Measurements from ENCODE around the gene CYP27C1.

Gene CYP27C1

DNA sequence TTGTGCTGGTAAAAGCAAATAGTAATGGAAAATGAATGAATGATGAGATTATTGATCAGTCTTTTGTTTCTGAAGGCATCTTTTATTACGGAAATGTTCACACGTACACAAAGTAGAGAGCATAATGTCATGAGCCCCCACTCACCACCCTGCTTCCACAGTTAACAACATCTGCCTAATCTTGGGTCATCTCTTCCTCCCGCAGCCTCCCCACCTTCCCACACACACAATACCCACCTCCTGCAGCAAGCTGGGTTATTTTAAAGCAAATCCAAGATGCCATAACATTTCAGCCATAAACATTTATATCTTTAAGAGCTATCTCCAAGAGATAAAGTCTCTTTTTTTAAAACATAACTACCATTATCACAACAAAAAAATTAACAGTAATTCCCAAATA, 36.3 kb downstream of the CYP27C1 start:
- no peak for TF ChIP-seq CTCF (conservative IDR thresholded peaks at IDR 0.05; ENCODE audit: low read length)
- H3K4me3 ChIP-seq (ENCODE audit: low read length) = no peak overlapping the region
- no peak for DNase-seq (ENCODE audit: low read depth)

DNA sequence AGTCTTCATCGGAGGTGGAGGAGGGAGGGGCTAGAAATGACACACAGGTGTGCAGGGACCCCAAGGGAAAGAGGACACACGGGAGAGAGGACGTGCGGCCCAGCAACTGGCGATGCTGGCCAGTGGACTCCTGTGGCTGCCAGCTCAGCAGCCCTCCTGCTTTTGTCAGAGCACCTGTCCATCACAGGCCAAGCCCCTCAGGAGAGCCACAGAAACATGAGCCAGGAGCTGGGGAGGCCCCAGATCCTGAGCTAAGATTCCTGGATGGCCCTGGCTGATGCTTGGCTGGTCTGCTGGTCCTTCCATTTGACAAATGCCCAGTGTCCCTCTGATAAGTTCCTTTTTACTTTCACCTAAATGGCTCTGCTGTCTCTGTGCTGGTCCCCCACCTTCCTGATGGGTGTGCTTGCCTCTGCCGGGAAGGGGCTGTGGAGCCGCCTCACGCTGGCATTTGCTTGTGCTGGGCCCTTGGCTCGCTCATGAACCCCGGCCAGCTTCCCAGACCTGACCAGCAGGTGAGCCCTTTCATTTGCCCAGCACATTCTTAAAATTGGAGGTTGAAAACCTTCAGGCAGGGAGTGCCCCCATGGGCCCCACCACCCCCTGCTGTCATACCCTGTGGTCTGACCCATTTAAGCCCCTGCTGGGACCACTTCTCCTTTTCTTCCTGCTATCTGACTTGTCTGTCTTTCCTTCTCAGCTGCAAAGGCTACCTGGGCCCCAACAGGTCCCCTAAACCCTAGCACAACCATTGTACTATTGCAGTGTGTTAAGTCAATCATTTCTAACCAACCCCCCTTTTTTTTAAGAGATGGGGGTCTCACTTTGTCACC, 37.3 kb downstream of the CYP27C1 start:
- TF ChIP-seq CTCF (conservative IDR thresholded peaks at IDR 0.05; ENCODE audit: low read length) = no peak
- no peak for DNase-seq (ENCODE audit: low read depth)
- no peak overlapping the region for H3K4me3 ChIP-seq (ENCODE audit: low read length)

DNA sequence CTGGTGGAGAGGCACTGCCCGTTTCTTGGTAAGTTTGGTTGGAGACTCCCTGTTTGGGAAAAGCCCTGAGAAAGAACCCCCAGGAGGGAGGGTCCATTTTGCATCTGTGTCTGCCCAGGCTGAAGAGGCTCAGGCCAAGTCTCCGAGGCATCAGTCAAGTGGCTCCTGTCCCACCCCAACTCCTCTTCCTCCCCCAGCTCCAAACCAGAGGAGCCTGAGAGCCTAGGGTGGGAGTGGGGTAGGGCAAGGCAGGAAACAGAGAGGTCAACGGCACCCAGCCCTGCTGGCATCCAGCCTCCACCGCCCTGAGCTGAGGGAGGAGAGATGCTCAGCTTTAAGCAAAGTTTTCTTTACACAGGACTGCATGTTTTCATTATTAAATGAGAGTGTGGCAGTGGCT, 38.2 kb downstream of the CYP27C1 start:
- no peak for TF ChIP-seq CTCF (conservative IDR thresholded peaks at IDR 0.05; ENCODE audit: low read length)
- no peak overlapping the region for H3K4me3 ChIP-seq (ENCODE audit: low read length)
- DNase-seq (ENCODE audit: low read depth) = no peak

- peak; percentile 96 for DNase-seq (ENCODE audit: low read depth)
- no peak for TF ChIP-seq CTCF (conservative IDR thresholded peaks at IDR 0.05; ENCODE audit: low read length)
- H3K4me3 ChIP-seq (ENCODE audit: low read length) = no peak overlapping the region
Observed at GRCh38 chr2:127179766-127180165, 40.3 kb downstream of the CYP27C1 start.

DNA sequence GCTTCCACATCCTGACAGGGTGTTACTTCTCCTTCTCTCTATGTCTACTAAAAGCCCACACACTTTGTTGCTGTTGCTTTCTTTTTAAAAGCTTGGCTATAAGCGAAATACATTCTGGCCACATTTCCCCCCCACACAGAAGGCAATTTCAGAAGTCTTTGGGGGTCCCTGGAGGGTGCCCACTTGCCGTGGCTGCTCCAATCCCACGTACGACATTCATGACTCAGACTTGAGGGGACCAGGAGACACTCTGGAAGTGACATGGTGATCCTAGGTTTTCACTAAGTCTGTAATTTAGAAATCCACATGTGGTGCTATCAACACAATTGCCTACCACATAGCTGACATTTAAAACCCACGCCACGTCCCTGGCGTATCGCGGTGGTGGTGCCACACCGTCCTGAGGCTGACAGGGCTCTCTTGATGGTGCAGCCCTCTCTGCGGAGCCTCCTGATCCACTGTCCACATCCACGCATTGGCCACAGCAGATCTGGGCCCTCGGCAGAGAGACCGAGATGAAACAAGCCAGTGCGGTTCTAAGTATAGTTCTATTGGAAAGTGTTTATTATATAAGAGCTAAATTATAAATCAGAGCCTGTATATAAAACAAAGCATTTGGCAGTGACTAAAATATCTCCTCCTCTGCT, 42.4 kb downstream of the CYP27C1 start:
- no peak for DNase-seq (ENCODE audit: low read depth)

GRCh38 chr2:127176371-127177311, 43.5 kb downstream of the CYP27C1 start:
- no peak overlapping the region for H3K4me3 ChIP-seq (ENCODE audit: low read length)
- TF ChIP-seq CTCF (conservative IDR thresholded peaks at IDR 0.05; ENCODE audit: low read length) = peak; percentile 6; the same call in 1 of the 2 replicates
- peak; percentile 86 for DNase-seq (ENCODE audit: low read depth)

More for the DNA sequence above, 42.4 kb downstream of the CYP27C1 start:
- no peak for TF ChIP-seq CTCF (conservative IDR thresholded peaks at IDR 0.05; ENCODE audit: low read length)
- no peak overlapping the region for H3K4me3 ChIP-seq (ENCODE audit: low read length)
